Osteocyte (in vitro differentiated cells): ENCODE results near the gene LCORL. TPM values are rescaled to one million over a fixed set of nuclear protein-coding genes. Genes with fewer than 3 reads are reported as not detected.

Source experiments
- DNase-seq: peaks from one replicate; pipeline ENCODE4 v3.0.0; 2021; ENCODE audit warnings: mixed read lengths; ENCODE audit not compliant: unreplicated experiment; ENCODE audit errors: extremely low spot score
- H3K27ac Mint-ChIP-seq: one replicate; pipeline ENCODE4 v1.8.0; 2021; ENCODE audit warnings: mild to moderate bottlenecking, mixed read lengths; ENCODE audit not compliant: unreplicated experiment
- H3K27me3 Mint-ChIP-seq: one replicate; pipeline ENCODE4 v1.8.0; 2021; ENCODE audit warnings: mixed read lengths; ENCODE audit not compliant: unreplicated experiment
- H3K36me3 Mint-ChIP-seq: one replicate; pipeline ENCODE4 v1.8.0; 2021; ENCODE audit warnings: mixed read lengths; ENCODE audit not compliant: unreplicated experiment
- H3K4me1 Mint-ChIP-seq: one replicate; pipeline ENCODE4 v1.8.0; 2021; ENCODE audit warnings: mixed read lengths; ENCODE audit not compliant: unreplicated experiment
- H3K4me3 Mint-ChIP-seq: one replicate; pipeline ENCODE4 v1.8.0; 2021; ENCODE audit warnings: mild to moderate bottlenecking, moderate library complexity, mixed read lengths; ENCODE audit not compliant: unreplicated experiment
- H3K9me3 Mint-ChIP-seq: one replicate; pipeline ENCODE4 v1.8.0; 2021; ENCODE audit warnings: mixed read lengths; ENCODE audit not compliant: unreplicated experiment
- CTCF ChIP-seq: fragments of 200-600 bp; sonication (generic); IDR thresholded peaks from 2 replicates; pipeline ENCODE4 v1.5.0; 2021; ENCODE audit warnings: antibody characterized with exemption, mild to moderate bottlenecking, moderate library complexity
- total RNA-seq: library from RNA; stranded (reverse); gene quantifications from 2 replicates; pipeline ENCODE4 v1.2.1, GENCODE V29; 2021

Gene LCORL
- total RNA-seq, 1 donor from 2014 or later, result 18.2 TPM

GRCh38 chr4:17962171-17962570 is 59.4 kb downstream of the LCORL start:
- no peak for DNase-seq
- H3K27ac Mint-ChIP-seq, result no peak overlapping the region
- no peak for TF ChIP-seq CTCF

GRCh38 chr4:17961249-17961648 is 60.3 kb downstream of the LCORL start:
- DNase-seq, result no peak
- no peak overlapping the region for H3K4me3 Mint-ChIP-seq
- H3K36me3 Mint-ChIP-seq, result peaks cover 35% of the 10 kb centered on the region
- no peaks in the 10 kb centered on the region for H3K27me3 Mint-ChIP-seq
- H3K9me3 Mint-ChIP-seq, result peaks cover 1% of the 10 kb centered on the region
- H3K27ac Mint-ChIP-seq, result no peak overlapping the region
- TF ChIP-seq CTCF, result no peak
- H3K4me1 Mint-ChIP-seq, result peaks cover 13% of the 10 kb centered on the region

More at GRCh38 chr4:17962171-17962570, 59.4 kb downstream of the LCORL start:
- peaks cover 28% of the 10 kb centered on the region for H3K36me3 Mint-ChIP-seq
- no peak overlapping the region for H3K4me3 Mint-ChIP-seq
- peaks cover 13% of the 10 kb centered on the region for H3K4me1 Mint-ChIP-seq
- H3K27me3 Mint-ChIP-seq, result no peaks in the 10 kb centered on the region
- no peaks in the 10 kb centered on the region for H3K9me3 Mint-ChIP-seq

- no peak overlapping the region for H3K27ac Mint-ChIP-seq
- no peak for DNase-seq
- peaks cover 8% of the 10 kb centered on the region for H3K4me1 Mint-ChIP-seq
These were observed 63.4 kb downstream of the LCORL start for GRCh38 chr4:17958181-17958580.

GRCh38 chr4:17957688-17958087 is 63.9 kb downstream of the LCORL start:
- H3K27me3 Mint-ChIP-seq, result no peaks in the 10 kb centered on the region
- no peak overlapping the region for H3K4me3 Mint-ChIP-seq
- DNase-seq, result no peak
- no peak for TF ChIP-seq CTCF
- H3K27ac Mint-ChIP-seq, result no peak overlapping the region
- H3K36me3 Mint-ChIP-seq, result peaks cover 66% of the 10 kb centered on the region
- peaks cover 6% of the 10 kb centered on the region for H3K4me1 Mint-ChIP-seq
- H3K9me3 Mint-ChIP-seq, result peaks cover 9% of the 10 kb centered on the region

More at GRCh38 chr4:17958181-17958580, 63.4 kb downstream of the LCORL start:
- Mint-ChIP-seq H3K9me3 (peaks cover 9% of the 10 kb centered on the region), H3K36me3 (peaks cover 64% of the 10 kb centered on the region), H3K4me3 (no peak overlapping the region), H3K27me3 (no peaks in the 10 kb centered on the region)
- TF ChIP-seq CTCF, result no peak

GRCh38 chr4:17956245-17956644 is 65.3 kb downstream of the LCORL start:
- H3K4me1 Mint-ChIP-seq, result peaks cover 4% of the 10 kb centered on the region
- H3K27me3 Mint-ChIP-seq, result no peaks in the 10 kb centered on the region
- no peak for TF ChIP-seq CTCF
- no peak for DNase-seq
- H3K4me3 Mint-ChIP-seq, result no peak overlapping the region
- H3K9me3 Mint-ChIP-seq, result peaks cover 9% of the 10 kb centered on the region
- H3K27ac Mint-ChIP-seq, result no peak overlapping the region
- peaks cover 62% of the 10 kb centered on the region for H3K36me3 Mint-ChIP-seq
